Measurements from ENCODE around the gene TMEM132D.

TMEM132D gene

DNA sequence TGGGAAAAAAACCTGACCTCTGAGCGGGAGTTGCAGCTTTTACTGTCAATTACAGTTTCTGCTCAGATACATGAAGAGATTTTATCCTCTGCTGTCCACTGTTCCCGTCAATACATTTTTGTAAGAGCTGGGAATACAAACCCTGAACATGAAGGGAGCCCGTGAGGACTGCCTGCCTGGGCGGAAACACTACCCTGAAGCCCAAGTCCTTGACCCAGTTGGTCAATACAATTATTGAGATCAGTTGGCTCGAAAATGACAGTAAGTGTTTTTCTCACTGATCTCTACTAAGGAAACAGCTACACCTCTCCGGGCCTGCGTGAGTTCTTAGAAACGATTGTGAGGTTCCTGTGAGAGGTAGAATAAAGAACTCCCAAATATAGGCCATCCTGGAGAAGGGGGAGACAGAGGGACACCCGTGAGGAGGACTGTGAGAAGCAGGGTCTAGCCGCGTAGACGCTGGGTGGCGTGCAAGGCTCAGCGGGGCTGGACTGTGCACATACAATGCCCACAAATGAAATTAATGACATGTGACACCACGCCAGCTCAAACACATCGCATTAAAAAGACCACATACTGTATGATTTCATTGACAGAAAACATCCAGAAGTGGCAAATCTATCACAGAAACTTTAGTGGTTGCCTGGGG, 509.5 kb downstream of the TMEM132D start:
- TF ChIP-seq, protein P1, sequence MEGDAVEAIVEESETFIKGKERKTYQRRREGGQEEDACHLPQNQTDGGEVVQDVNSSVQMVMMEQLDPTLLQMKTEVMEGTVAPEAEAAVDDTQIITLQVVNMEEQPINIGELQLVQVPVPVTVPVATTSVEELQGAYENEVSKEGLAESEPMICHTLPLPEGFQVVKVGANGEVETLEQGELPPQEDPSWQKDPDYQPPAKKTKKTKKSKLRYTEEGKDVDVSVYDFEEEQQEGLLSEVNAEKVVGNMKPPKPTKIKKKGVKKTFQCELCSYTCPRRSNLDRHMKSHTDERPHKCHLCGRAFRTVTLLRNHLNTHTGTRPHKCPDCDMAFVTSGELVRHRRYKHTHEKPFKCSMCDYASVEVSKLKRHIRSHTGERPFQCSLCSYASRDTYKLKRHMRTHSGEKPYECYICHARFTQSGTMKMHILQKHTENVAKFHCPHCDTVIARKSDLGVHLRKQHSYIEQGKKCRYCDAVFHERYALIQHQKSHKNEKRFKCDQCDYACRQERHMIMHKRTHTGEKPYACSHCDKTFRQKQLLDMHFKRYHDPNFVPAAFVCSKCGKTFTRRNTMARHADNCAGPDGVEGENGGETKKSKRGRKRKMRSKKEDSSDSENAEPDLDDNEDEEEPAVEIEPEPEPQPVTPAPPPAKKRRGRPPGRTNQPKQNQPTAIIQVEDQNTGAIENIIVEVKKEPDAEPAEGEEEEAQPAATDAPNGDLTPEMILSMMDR (conservative IDR thresholded peaks at IDR 0.05; ENCODE audit: low read depth): no peak
- DNase-seq (ENCODE audit: low spot score): no peak
- ChIA-PET POLR2A (ENCODE audit: low non-redundant PET) (no interaction called here), CTCF (no interaction called here)
- H3K27ac ChIP-seq: no peak overlapping the region

DNA sequence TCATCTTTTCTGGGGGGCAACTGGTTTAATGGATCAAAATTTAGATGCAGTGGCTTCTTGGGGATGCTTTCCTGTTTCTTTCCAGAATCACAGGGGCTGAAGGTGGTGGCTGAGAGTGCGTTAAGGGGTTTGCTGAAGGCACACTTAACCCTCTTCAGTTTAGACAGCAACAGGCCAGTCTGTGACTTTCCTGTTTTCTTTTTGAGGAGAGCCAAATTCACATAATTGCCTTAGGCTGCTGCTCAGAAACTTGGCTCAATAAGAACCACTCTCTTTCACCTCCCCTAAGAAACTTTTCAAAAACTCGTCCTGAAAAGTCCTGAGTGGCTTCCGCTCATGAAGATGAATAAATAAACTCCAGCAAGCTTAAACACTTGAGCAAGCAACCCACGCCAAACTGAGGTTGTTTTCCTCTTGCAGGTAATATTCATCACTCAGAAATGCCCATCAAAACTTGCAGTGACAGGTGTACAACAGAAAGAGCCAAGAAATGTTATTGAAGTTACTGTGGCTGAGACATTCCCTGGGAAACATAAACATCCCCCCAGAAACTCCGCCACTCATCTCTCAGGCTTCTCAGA, 510.4 kb downstream of the TMEM132D start:
- POLR2A ChIA-PET (ENCODE audit: low non-redundant PET): no interaction called here
- DNase-seq (ENCODE audit: low spot score): no peak
- CTCF ChIA-PET: no interaction called here

DNA sequence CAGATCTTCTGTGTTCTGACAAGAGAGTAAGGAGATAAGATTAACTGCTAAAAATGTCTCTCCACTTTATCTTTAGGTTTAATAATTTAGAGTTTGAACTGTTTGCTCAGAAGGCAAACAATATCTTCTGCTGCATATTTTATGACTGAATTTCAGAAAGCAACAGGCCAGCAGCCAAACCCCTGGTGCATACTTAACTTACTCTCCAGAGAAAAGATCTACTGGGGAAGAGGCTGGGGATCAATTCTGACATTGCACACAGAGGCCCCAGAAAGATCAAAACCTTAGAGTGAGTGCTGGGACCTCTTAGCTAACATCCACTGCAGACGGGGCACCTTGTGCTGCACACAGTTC, 518.2 kb downstream of the TMEM132D start:
- no peak for DNase-seq (ENCODE audit: low spot score)
- H3K27ac ChIP-seq: no peak overlapping the region
- TF ChIP-seq, protein P1 (conservative IDR thresholded peaks at IDR 0.05; ENCODE audit: low read depth): no peak
- CTCF ChIA-PET: interaction anchor here (0.6 kb wide), 1 partner anchor 72 kb away, joined by 3 read pairs; no protein-coding TSS in a partner anchor
- POLR2A ChIA-PET (ENCODE audit: low non-redundant PET): no interaction called here

More for the DNA sequence above, 510.4 kb downstream of the TMEM132D start:
- TF ChIP-seq, protein P1 (conservative IDR thresholded peaks at IDR 0.05; ENCODE audit: low read depth): no peak
- no peak overlapping the region for H3K27ac ChIP-seq

- POLR2A ChIA-PET (ENCODE audit: low non-redundant PET): no interaction called here
- no peak for DNase-seq (ENCODE audit: low spot score)
- TF ChIP-seq, protein P1 (conservative IDR thresholded peaks at IDR 0.05; ENCODE audit: low read depth): no peak
- H3K27ac ChIP-seq: no peak overlapping the region
- CTCF ChIA-PET: no interaction called here
Observed at GRCh38 chr12:129383956-129384355, 519.9 kb downstream of the TMEM132D start.

DNA sequence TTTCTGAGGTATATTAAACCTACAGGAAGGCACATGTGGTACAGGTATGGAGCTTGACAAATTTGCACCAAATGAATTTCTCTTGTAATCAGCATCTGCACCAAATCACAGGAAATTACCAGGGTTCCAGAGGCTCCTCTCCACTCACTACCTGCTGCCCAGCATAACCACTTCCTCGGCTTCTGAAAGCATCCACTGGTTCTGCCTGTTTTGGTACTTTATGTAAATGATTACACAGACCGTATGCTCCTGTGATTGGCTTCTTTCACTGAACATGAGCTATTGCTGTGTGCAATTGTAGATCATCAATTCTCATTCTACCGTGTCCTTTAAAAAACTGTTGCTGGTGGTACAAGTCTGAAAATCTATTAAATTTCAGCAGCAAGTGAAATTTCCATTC, 522.1 kb downstream of the TMEM132D start:
- no peak for DNase-seq (ENCODE audit: low spot score)
- ChIA-PET POLR2A (ENCODE audit: low non-redundant PET) (no interaction called here), CTCF (no interaction called here)
- TF ChIP-seq, protein P1 (conservative IDR thresholded peaks at IDR 0.05; ENCODE audit: low read depth): no peak
- no peak overlapping the region for H3K27ac ChIP-seq

GRCh38 chr12:129379076-129379804, 524.6 kb downstream of the TMEM132D start:
- CTCF ChIA-PET: no interaction called here
- TF ChIP-seq, protein P1 (conservative IDR thresholded peaks at IDR 0.05; ENCODE audit: low read depth): no peak
- DNase-seq (ENCODE audit: low spot score): no peak
- no peak overlapping the region for H3K27ac ChIP-seq
- POLR2A ChIA-PET (ENCODE audit: low non-redundant PET): no interaction called here

Data from RWPE1 (cell line).